Memory B cell (primary cell): Measurements from ENCODE around the gene SPRR1A.

Source experiments
- ATAC-seq: fragments of 150-1000 bp; cut with Tn5 transposase; 2 replicates; pipeline ENCODE4 v1.10.0; 2021; ENCODE audit warnings: low read depth, mild to moderate bottlenecking, moderate library complexity
- DNase-seq, 2 donors: peaks; one replicate each; pipeline ENCODE4 v3.0.0; 2022; ENCODE audit warnings: low spot score in 2 of 2
- H3K27ac Mint-ChIP-seq: one replicate; pipeline ENCODE4 v1.8.0; 2022; ENCODE audit warnings: mild to moderate bottlenecking, moderate library complexity, mixed read lengths
- H3K27me3 Mint-ChIP-seq: one replicate; pipeline ENCODE4 v1.8.0; 2022; ENCODE audit warnings: mixed read lengths
- H3K36me3 Mint-ChIP-seq: one replicate; pipeline ENCODE4 v1.8.0; 2022; ENCODE audit warnings: mild to moderate bottlenecking, mixed read lengths
- H3K4me1 Mint-ChIP-seq: one replicate; pipeline ENCODE4 v1.8.0; 2022; ENCODE audit warnings: mixed read lengths
- H3K4me3 Mint-ChIP-seq: one replicate; pipeline ENCODE4 v1.8.0; 2022; ENCODE audit warnings: mild to moderate bottlenecking, moderate library complexity, mixed read lengths
- H3K9me3 Mint-ChIP-seq: one replicate; pipeline ENCODE4 v1.8.0; 2022; ENCODE audit warnings: mixed read lengths

SPRR1A gene, protein sequence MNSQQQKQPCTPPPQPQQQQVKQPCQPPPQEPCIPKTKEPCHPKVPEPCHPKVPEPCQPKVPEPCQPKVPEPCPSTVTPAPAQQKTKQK

DNA sequence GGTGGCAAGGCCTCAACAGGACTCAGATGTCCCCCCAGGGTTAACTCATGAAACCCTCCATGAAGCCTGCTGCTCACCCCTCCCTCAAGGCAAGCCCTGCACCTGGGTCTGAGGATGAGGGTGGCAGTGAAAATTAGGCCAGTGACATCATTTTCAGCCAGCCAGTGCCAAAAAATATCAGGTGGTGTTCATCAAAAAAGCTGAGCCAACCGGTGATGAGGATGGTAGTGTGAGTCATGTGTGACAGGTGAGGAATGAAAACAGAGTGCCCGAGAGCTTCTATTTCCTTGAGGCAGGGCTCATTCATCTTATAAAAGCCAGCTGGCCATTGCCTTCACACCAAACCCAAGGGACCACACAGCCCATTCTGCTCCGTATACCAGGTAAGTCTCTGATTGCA, at the start of gene SPRR1A:
TSS of gene SPRR1A (plus strand) at position 339 of the 400 bp plus-strand sequence. CDS start 1,150 bp downstream, outside the sequence.
- Mint-ChIP-seq H3K4me3 (no peak within 1 kb of the TSS), H3K36me3 (no peaks in the 10 kb centered on the region), H3K27ac (no peak within 1 kb of the TSS), H3K27me3 (peaks cover 25% of the 10 kb centered on the region), H3K9me3 (no peaks in the 10 kb centered on the region), H3K4me1 (no peaks in the 10 kb centered on the region)
- ATAC-seq (no peak), DNase-seq (no peak)

DNA sequence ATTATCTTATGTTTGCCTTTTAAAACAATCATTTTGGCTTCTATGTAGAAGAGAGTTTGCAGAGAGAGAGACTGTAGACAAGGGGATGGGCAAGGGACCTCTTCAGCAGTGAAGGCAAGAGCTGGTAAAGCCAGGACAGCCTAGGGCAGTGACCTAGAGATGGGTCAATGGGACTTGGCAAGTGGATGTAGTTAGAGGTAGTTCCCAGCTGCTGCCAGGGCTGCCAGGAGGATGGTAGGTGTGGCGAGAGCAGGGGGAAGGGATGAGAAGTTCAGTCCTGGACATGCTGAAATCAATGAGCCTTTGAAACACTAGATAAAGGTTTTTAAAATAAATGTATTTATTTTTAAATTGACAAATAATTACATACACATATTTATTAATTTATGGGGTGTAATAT, 43.3 kb upstream of the SPRR1A start:
- no peak for ATAC-seq
- peaks cover 1% of the 10 kb centered on the region for H3K27me3 Mint-ChIP-seq

GRCh38 chr1:152941037-152941711, 42.7 kb upstream of the SPRR1A start:
- H3K4me3 Mint-ChIP-seq, result no peak overlapping the region
- no peak overlapping the region for H3K27ac Mint-ChIP-seq
- no peaks in the 10 kb centered on the region for H3K36me3 Mint-ChIP-seq
- ATAC-seq (no peak), DNase-seq (no peak)
- H3K4me1 Mint-ChIP-seq, result no peaks in the 10 kb centered on the region
- H3K27me3 Mint-ChIP-seq, result peaks cover 1% of the 10 kb centered on the region
- no peaks in the 10 kb centered on the region for H3K9me3 Mint-ChIP-seq

More for the DNA sequence above, 43.3 kb upstream of the SPRR1A start:
- H3K9me3 Mint-ChIP-seq, result no peaks in the 10 kb centered on the region
- H3K36me3 Mint-ChIP-seq, result no peaks in the 10 kb centered on the region
- DNase-seq, result no peak
- H3K27ac Mint-ChIP-seq, result no peak overlapping the region
- H3K4me1 Mint-ChIP-seq, result no peaks in the 10 kb centered on the region
- H3K4me3 Mint-ChIP-seq, result no peak overlapping the region

GRCh38 chr1:152942161-152942560, 41.7 kb upstream of the SPRR1A start:
- Mint-ChIP-seq H3K27ac (no peak overlapping the region), H3K27me3 (peaks cover 1% of the 10 kb centered on the region), H3K4me3 (no peak overlapping the region), H3K9me3 (no peaks in the 10 kb centered on the region), H3K4me1 (no peaks in the 10 kb centered on the region), H3K36me3 (no peaks in the 10 kb centered on the region)
- no peak for DNase-seq
- no peak for ATAC-seq

DNA sequence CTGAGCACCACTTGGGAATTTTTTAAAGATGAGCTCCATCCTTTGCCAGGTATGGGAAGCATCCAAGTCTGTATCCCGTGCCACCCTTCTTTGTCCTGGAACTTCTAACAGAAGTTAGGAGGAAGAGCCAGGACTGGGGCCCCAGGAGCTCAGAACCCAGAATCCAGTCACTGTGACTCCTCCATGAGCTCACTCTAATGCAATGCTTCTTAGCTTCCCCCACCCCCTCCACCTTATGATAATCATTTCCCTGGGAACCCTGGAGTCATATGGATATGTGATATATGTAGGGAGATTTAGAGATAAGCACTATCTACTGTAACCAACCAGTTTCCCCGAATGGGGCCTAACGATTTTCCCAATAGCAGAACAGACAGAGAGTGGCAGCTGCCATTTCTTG, 37.6 kb upstream of the SPRR1A start:
- DNase-seq (no peak), ATAC-seq (no peak)
- H3K36me3 Mint-ChIP-seq, result no peaks in the 10 kb centered on the region
- no peaks in the 10 kb centered on the region for H3K9me3 Mint-ChIP-seq
- no peak overlapping the region for H3K27ac Mint-ChIP-seq
- peaks cover 4% of the 10 kb centered on the region for H3K27me3 Mint-ChIP-seq
- H3K4me1 Mint-ChIP-seq, result no peaks in the 10 kb centered on the region
- H3K4me3 Mint-ChIP-seq, result no peak overlapping the region

- peaks cover 4% of the 10 kb centered on the region for H3K27me3 Mint-ChIP-seq
- DNase-seq (no peak), ATAC-seq (no peak)
- no peak within 1 kb of the TSS for H3K4me3 Mint-ChIP-seq
- no peaks in the 10 kb centered on the region for H3K36me3 Mint-ChIP-seq
- H3K27ac Mint-ChIP-seq, result no peak within 1 kb of the TSS
- no peaks in the 10 kb centered on the region for H3K9me3 Mint-ChIP-seq
- H3K4me1 Mint-ChIP-seq, result no peaks in the 10 kb centered on the region
Measured at GRCh38 chr1:152946651-152947256, 37.1 kb upstream of the SPRR1A start, which contains the start of gene SPRR5. TSS of gene SPRR5 (plus strand) at chr1:152947206. CDS start at chr1:152948555, 1,349 bp downstream.

DNA sequence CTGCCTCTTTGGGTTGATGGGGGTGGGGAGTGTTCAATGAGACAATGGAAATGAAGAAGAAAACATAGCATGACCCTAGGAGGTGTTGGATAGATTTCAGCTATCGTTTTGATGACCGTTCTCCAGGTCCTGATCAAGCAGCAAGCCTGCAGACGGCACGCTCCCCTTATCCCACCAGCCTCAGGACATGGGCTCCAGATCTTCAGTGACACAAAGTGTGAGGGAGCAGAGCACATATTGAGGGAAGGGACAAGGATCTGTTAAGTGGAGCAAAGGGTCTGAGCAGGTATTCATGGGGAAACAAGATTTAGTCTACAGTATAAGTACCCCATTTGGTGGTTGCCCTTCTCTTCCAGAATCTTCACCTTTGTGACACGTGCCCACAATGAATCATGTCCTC, 32.2 kb upstream of the SPRR1A start:
- H3K27ac Mint-ChIP-seq, result no peak overlapping the region
- no peak for DNase-seq
- ATAC-seq, result no peak
- no peaks in the 10 kb centered on the region for H3K9me3 Mint-ChIP-seq
- H3K4me3 Mint-ChIP-seq, result no peak overlapping the region
- no peaks in the 10 kb centered on the region for H3K4me1 Mint-ChIP-seq
- H3K27me3 Mint-ChIP-seq, result peaks cover 8% of the 10 kb centered on the region
- H3K36me3 Mint-ChIP-seq, result no peaks in the 10 kb centered on the region

GRCh38 chr1:152953761-152954160, 30.1 kb upstream of the SPRR1A start:
- Mint-ChIP-seq H3K4me1 (no peaks in the 10 kb centered on the region), H3K36me3 (no peaks in the 10 kb centered on the region), H3K4me3 (no peak overlapping the region), H3K9me3 (no peaks in the 10 kb centered on the region), H3K27ac (no peak overlapping the region), H3K27me3 (peaks cover 6% of the 10 kb centered on the region)
- ATAC-seq, result no peak
- no peak for DNase-seq

DNA sequence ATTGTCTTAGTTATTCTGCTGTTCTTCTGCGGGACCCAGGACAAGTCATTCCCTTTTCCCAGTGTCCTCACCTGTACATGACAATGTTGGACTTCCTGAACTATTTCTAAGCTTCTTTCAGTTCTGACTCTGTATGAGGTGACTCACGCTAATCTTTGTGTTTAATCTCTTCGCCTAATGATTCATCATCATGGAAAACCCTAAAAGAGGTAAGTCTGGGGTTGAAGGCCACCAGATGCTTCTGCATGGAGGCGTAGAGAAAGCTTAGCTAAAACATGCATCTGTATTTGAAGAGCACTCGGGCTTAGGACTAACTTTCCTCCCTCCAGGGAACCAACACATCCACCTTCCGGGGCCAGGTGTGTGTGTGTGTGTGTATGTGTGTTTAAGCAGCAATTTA, 29.4 kb upstream of the SPRR1A start:
- no peak for DNase-seq
- H3K4me3 Mint-ChIP-seq, result no peak overlapping the region
- H3K4me1 Mint-ChIP-seq, result no peaks in the 10 kb centered on the region
- ATAC-seq, result no peak
- H3K36me3 Mint-ChIP-seq, result no peaks in the 10 kb centered on the region
- peaks cover 6% of the 10 kb centered on the region for H3K27me3 Mint-ChIP-seq
- no peaks in the 10 kb centered on the region for H3K9me3 Mint-ChIP-seq
- H3K27ac Mint-ChIP-seq, result no peak overlapping the region

DNA sequence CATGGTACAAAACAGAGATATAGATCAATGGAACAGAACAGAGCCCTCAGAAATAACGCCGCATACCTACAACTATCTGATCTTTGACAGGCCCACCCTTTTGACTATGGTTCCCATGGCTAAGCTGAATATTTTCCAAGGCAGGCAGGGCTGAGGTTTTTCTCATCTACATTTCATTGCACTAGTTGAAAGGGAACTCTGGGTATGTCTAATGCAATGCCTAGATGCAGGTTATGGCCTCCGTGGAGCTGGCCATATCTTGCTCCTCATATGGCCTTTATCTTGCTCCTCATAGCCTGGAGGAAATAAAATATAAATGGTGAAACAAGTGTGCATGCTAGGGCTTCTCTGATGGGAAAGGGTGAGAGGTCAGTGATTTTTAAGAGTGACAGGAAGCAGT, 26.3 kb upstream of the SPRR1A start:
- Mint-ChIP-seq H3K36me3 (no peaks in the 10 kb centered on the region), H3K27me3 (peaks cover 11% of the 10 kb centered on the region), H3K27ac (no peak overlapping the region), H3K4me1 (peaks cover 8% of the 10 kb centered on the region), H3K4me3 (no peak overlapping the region), H3K9me3 (no peaks in the 10 kb centered on the region)
- DNase-seq (no peak), ATAC-seq (no peak)

- Mint-ChIP-seq H3K4me1 (peaks cover 8% of the 10 kb centered on the region), H3K36me3 (no peaks in the 10 kb centered on the region), H3K27ac (no peak overlapping the region), H3K9me3 (no peaks in the 10 kb centered on the region), H3K27me3 (peaks cover 11% of the 10 kb centered on the region), H3K4me3 (no peak overlapping the region)
- no peak for DNase-seq
- ATAC-seq, result no peak
Measured at GRCh38 chr1:152959273-152959672, 24.6 kb upstream of the SPRR1A start.

- H3K27ac Mint-ChIP-seq, result no peak overlapping the region
- no peak for ATAC-seq
- no peak overlapping the region for H3K4me3 Mint-ChIP-seq
- H3K4me1 Mint-ChIP-seq, result peaks cover 8% of the 10 kb centered on the region
- no peaks in the 10 kb centered on the region for H3K36me3 Mint-ChIP-seq
- peaks cover 11% of the 10 kb centered on the region for H3K27me3 Mint-ChIP-seq
- H3K9me3 Mint-ChIP-seq, result no peaks in the 10 kb centered on the region
- DNase-seq, result no peak
Measured at GRCh38 chr1:152959801-152960451, 24.0 kb upstream of the SPRR1A start.

DNA sequence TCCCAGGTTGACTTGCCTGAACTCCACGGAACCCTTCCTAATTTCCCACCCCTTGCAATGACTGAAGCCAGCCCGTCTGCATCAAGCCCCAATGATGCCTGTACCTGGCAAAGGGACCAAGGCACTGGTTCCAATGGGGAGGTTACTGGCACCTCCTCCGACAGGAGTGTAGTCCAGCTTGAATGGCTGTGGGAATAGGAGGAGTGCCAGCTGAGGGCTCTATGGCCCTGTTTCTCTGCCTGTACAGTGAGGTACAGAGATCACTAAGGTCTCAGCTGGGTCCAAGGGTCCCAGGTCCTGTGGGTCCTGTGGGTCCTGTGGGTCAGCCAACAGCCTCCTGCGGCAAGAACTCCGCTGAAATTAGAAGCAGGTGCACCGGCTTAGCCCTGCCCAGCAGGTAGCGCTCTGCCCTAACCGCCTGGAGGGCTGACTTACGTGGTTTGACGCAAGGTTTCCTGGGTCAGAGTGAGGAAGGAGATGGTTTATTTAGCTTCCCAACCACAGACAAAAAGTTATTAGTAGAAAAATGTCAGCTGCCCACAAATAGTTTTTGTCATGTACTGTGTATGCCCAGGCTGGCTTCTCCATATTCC, 23.3 kb upstream of the SPRR1A start:
- Mint-ChIP-seq H3K36me3 (no peaks in the 10 kb centered on the region), H3K27ac (no peak overlapping the region), H3K4me1 (peaks cover 8% of the 10 kb centered on the region), H3K9me3 (no peaks in the 10 kb centered on the region), H3K4me3 (no peak overlapping the region), H3K27me3 (peaks cover 15% of the 10 kb centered on the region)
- DNase-seq, result no peak
- no peak for ATAC-seq

- ATAC-seq (no peak), DNase-seq (no peak)
- Mint-ChIP-seq H3K9me3 (no peaks in the 10 kb centered on the region), H3K4me1 (peaks cover 8% of the 10 kb centered on the region), H3K36me3 (no peaks in the 10 kb centered on the region), H3K4me3 (no peak overlapping the region), H3K27me3 (peaks cover 16% of the 10 kb centered on the region), H3K27ac (no peak overlapping the region)
Measured at GRCh38 chr1:152961226-152961891, 22.5 kb upstream of the SPRR1A start.
